NT2/D1 (cell line): ENCODE data around the gene CHD5.

Source experiments
- YY1 ChIP-seq: IDR thresholded peaks from 2 replicates; pipeline ENCODE4 v1.6.1; 2011; ENCODE audit not compliant: insufficient read length, insufficient read depth
- ZNF274 ChIP-seq: IDR thresholded peaks from 2 replicates; pipeline ENCODE4 v1.6.1; 2011; ENCODE audit warnings: mild to moderate bottlenecking, low read depth, low read length

GRCh38 chr1:6130036-6130435 is 50.1 kb downstream of the CHD5 start:
- TF ChIP-seq ZNF274 (no peak), YY1 (no peak)
